Measurements from ENCODE around the gene DGCR8.
"Not testable (repeated sequence)": the region's sequence is repeated elsewhere in the genome, so short reads cannot be mapped to it uniquely, and the experiment has no call there.

DGCR8 gene

GRCh38 chr22:20149257-20150250 is 69.5 kb downstream of the DGCR8 start:
- no peak for DNase-seq (ENCODE audit: low read depth in 1 of 2, low spot score in 1 of 2)

GRCh38 chr22:20150381-20151275 is 70.6 kb downstream of the DGCR8 start, which contains the start of gene CCDC188:
TSS of gene CCDC188 (minus strand) at chr22:20151055. CDS start at chr22:20150986, 69 bp downstream.
- no peak for DNase-seq (ENCODE audit: low read depth in 1 of 2, low spot score in 1 of 2)

GRCh38 chr22:20151276-20151588 is 71.2 kb downstream of the DGCR8 start:
- DNase-seq (ENCODE audit: low read depth in 1 of 2, low spot score in 1 of 2): no peak

DNA sequence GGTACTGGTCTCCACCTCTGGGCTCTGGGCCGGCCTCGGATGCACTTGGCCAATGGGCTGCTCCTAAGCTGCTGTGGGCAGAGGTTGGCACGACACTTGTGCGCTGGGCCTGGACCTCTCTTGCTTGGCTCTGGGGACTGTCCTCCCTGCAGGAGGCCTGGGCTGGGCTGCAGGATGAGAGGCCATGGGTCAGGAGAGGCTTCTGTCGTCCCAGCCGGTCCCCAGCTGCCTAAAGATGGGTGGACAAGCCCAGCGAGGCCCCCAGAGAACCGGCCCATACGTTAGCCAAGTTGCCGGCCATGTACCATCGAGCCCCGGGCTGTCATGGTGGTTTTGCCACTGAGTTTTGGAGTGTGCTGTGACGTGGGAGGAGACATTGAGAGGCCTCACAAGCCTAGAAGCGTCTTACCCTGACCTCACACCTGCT is 72.4 kb downstream of the DGCR8 start:
- DNase-seq (ENCODE audit: low read depth in 1 of 2, low spot score in 1 of 2): no peak

GRCh38 chr22:20153945-20154344 is 73.9 kb downstream of the DGCR8 start:
- no peak for DNase-seq (ENCODE audit: low read depth in 1 of 2, low spot score in 1 of 2)

DNA sequence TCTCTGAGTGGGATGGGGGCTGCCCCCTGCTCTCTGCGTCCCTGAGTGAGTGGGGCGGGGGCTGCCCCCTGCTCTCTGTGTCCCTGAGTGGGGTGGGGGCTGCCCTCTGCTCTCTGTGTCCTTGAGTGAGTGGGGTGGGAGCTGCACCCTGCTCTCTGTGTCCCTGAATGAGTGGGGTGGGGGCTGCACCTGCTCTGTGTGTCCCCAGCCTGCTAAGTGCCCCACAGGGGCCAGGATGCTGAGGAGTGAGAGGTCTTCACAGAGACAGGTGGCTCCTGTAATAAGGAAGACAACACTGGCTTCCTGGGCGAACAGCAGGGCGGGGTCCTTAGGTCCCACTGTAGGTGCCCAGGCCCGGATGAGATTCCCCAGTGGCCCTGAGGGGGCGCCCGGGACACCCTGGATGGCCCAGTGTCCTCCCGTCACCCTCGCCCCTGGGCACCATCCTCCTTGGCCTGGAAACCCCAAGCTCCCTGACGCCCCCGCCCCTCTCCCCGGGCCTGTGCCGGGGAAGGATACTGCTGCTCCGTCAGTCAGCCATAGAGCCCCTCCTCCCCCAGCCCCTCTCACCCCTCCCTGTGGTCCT is 74.7 kb downstream of the DGCR8 start:
- DNase-seq (ENCODE audit: low read depth in 1 of 2, low spot score in 1 of 2): no peak

GRCh38 chr22:20155330-20156041 is 75.4 kb downstream of the DGCR8 start:
- no peak for DNase-seq (ENCODE audit: low read depth in 1 of 2, low spot score in 1 of 2)

DNA sequence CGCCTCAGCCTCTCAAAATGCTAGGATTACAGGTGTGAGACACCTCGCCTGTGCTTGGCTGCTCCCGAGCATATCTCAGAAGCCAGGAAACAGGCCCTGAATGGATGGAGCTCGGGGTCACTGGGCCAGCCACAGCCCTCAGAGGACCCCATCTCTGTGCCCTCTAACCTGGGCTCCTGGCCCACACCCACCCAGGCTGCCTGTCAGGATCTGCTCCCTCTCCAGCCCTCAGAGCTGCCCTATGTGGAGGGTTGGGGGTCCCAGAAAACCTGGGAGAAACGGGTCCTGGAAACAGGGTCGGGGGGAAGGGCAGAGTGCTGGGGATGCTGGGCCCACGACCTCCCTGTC is 76.0 kb downstream of the DGCR8 start:
- no peak for DNase-seq (ENCODE audit: low read depth in 1 of 2, low spot score in 1 of 2)

- DNase-seq (ENCODE audit: low read depth in 1 of 2, low spot score in 1 of 2): peak; percentile 76 to 87
Measured at GRCh38 chr22:20156611-20157429, 76.8 kb downstream of the DGCR8 start.

- DNase-seq (ENCODE audit: low read depth in 1 of 2, low spot score in 1 of 2): no peak
Measured at GRCh38 chr22:20157430-20158183, 77.6 kb downstream of the DGCR8 start.

GRCh38 chr22:20158391-20159036 is 78.5 kb downstream of the DGCR8 start:
- no peak for DNase-seq (ENCODE audit: low read depth in 1 of 2, low spot score in 1 of 2)

DNA sequence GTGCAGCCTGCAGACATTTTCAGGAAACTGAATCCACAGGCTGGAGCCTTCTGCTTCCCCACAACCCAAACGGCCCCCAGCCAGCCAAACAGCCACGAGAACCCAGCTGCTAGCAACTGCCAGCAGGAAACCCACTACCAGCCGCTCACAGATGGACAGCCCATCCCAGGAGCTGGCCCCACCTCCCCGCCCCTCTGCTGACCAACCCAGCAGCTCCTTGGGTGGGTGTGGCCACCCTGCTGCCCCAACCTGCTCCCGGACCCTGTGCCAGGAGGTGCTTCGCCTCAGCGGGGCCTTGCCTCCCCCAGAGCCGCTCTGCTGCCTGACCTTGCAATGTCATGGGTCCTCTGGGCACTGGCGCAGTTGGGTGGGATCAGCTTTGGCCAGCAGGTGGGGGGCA is 79.0 kb downstream of the DGCR8 start:
- DNase-seq (ENCODE audit: low read depth in 1 of 2, low spot score in 1 of 2): no peak

- not testable (repeated sequence) for DNase-seq (ENCODE audit: low read depth in 1 of 2, low spot score in 1 of 2)
Measured at GRCh38 chr22:20159531-20159930, 79.5 kb downstream of the DGCR8 start.

DNA sequence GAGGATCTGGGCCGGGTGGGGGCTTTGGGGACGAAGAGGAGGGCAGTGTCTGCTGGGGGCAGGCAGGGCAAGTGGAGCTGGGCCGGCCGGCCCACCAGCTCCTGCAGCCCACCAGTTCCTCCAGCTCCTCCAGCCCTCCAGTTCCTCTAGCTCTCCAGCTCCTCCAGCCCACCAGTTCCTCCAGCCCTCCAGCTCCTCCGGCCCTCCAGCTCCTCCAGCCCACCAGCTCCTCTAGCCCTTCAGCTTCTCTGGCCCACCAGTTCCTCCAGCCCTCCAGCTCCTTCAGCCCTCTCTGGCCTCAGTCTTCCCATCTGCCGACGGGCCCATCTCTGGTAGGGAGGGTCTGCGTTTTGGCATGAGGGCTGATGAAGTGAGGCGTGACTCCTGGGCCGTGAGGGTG is 80.0 kb downstream of the DGCR8 start:
- no peak for DNase-seq (ENCODE audit: low read depth in 1 of 2, low spot score in 1 of 2)

Data from stimulated activated CD4-positive, alpha-beta T cell treated with anti-CD3 and anti-CD28 coated beads, Interleukin-15, amount 100 ng/mL, for 1 hour (primary cell).